SK-N-SH (cell line): ENCODE data around the gene NPAS1.

Experiments used
- CTCF ChIP-seq: fragments of 200-600 bp; sonication (generic); IDR thresholded peaks from 2 replicates; pipeline ENCODE4 v1.6.1; 2017; ENCODE audit warnings: antibody characterized with exemption, mild to moderate bottlenecking, moderate library complexity
- FOXM1 ChIP-seq: IDR thresholded peaks from 2 replicates; pipeline ENCODE4 v1.4.0; 2012; ENCODE audit warnings: low read depth, mild to moderate bottlenecking
- GABPA ChIP-seq: IDR thresholded peaks from 2 replicates; pipeline ENCODE4 v1.4.0; 2012; ENCODE audit warnings: low read depth, mild to moderate bottlenecking
- GATA2 ChIP-seq: sonication (generic); formaldehyde crosslinking; IDR thresholded peaks from 2 replicates; pipeline ENCODE4 v1.5.0; 2020; ENCODE audit warnings: mild to moderate bottlenecking, missing genetic modification reagents
- NRF1 ChIP-seq: IDR thresholded peaks from 2 replicates; pipeline ENCODE4 v1.6.1; 2012; ENCODE audit warnings: low read depth, mild to moderate bottlenecking, low read length
- RFX5 ChIP-seq: IDR thresholded peaks from 2 replicates; pipeline ENCODE4 v1.6.1; 2012; ENCODE audit warnings: mild to moderate bottlenecking, improper control_type of control experiment, low read length
- SMC3 ChIP-seq: IDR thresholded peaks from 2 replicates; pipeline ENCODE4 v1.6.1; 2012; ENCODE audit warnings: low read depth, low read length, improper control_type of control experiment
- TCF12 ChIP-seq: IDR thresholded peaks from 2 replicates; pipeline ENCODE4 v1.4.0; 2012
- USF2 ChIP-seq: fragments of 150-350 bp; IDR thresholded peaks from 2 replicates; pipeline ENCODE4 v1.6.1; 2017; ENCODE audit warnings: antibody characterized with exemption, low read length, low read depth, borderline replicate concordance

- TF ChIP-seq RFX5 (no peak), FOXM1 (no peak), CTCF (no peak), GABPA (no peak), GATA2 (CRISPR knock-in tag) (no peak), TCF12 (no peak), SMC3 (no peak), USF2 (no peak), NRF1 (no peak)
These were observed 17.4 kb upstream of the NPAS1 start for GRCh38 chr19:47002106-47002766.
